CD4-positive, alpha-beta T cell treated with Interferon gamma for 1 hour (primary cell): ENCODE results near the gene KCNQ1.

Experiments used
- DNase-seq: peaks from one replicate; pipeline ENCODE4 v3.0.0-alpha.2; 2020

KCNQ1 gene

DNA sequence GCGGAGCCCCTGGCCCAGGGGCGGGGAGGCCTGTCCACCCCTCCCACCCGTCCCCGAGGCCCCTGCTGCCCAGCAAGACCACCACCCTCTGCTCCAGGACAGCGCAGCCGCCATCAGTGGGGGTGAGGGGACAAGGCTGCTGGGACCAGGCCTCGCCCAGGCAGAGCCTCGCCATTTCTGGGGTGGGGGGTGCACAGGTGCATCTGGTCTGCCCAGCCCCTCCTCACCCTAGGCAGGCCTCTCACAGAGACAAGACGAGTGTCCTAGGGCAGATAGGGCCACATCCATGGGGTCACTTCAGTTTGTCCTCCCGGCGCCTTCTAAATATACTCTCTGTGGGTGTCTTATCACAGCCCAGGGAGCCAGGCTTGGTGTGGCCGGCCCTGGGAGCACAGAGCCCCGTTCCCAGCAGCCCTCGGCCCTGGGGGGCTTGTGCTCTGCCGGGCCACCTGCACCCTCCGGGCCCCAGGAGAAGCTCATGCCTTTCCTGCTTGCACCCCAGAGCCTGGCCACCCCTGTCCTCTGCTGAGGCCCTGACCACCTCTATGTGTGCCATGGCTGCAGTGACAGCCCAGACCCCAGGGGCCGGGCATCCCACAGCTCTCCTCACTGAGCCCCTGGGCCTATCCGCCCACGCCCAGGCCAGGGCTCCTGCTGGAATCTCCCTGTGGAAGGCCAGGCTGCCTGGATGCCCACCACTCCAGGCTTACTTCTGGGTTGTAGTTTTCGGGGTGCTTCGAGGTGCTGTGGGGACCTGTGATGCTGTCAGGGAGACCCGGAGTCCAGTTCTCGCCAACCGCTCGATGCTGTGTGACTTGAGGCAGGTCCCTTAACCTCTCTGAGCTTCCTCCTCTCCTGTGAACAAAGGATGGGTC is 70.8 kb downstream of the KCNQ1 start:
- DNase-seq = no peak

DNA sequence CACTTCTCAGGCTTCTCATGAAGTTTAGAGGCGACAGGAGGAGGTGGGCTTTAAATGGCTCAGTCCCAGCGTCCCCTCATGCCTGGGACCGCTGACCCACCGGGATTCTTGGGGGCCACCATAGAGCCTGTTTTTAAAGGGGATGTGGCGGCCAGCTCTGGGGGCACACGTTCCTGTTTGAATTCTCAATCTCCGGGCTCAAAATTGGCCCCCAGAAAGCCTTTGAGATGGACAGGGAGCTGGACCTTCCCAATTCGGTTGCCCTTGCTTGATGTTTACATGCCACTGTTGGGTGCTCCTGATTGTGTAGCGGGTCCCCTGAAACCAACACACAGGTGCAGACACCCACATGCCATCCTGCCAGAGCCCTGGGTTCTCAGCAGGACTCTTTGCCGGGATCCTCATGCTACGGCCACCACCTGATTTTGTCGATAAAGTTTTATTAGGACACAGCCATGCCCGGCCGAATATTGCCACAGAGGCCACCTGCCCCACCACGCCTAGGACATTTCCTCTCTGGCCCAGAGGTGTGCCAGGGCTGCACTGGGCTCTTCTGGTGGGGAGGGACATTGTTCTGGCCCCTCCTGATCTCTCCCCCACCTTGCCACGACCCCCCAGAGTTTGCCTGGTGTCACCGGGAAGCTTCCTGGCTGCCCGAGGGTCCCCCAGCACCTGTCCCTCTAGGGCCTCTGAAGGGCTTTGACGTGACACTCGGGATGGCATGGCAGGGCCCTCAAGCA is 71.6 kb downstream of the KCNQ1 start:
- no peak for DNase-seq

DNA sequence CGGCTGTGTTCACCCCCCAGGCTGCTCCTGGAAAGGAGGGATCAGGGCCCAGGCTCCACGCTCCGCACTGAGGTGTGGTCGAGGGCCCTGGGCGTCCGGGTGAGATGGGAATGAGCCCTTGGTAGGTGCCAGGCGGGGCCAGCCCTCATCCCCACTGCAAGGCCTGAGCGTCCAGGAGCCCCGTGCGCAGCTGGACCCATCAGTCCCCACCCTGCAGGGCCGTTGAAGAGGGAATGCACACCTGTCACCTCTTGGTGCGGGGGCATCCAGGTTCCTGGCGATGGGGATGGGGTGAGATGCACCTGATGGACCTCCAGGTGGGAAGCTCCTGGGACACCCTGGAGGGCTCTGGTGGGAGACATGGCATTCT is 72.2 kb downstream of the KCNQ1 start:
- DNase-seq = no peak

DNA sequence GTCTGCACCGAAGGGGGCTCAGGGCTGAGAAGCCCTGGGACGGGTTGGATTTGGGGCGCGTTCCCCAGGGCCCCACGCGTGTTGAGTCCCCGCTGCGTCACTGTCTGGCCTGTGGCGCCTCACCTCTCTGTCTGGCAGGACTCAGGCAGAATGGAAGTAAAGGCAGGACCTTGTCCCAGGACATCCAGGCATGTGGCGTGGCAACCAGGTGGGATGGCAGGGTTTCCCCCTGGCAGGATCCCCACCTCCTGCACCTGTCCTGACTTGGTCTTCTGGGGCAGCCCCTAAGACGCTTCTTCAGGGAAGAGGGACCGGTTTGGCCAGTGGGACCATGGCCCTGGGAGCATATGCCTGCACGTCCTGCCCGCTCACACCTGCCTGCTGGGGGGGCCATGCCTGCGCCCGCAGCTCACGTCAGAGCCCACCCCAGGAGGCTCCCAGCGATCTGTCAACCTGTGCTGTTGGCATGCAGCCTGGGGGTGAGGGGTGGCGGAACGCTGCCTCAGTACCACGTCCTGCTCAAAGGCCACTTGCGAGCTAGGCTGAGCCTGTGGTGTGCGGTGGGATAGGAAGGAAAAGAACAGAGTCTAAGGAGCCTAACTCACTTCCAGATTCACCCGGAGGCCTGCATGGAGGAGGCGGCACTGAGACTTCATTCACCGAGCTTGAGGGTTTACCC is 72.7 kb downstream of the KCNQ1 start:
- no peak for DNase-seq

DNA sequence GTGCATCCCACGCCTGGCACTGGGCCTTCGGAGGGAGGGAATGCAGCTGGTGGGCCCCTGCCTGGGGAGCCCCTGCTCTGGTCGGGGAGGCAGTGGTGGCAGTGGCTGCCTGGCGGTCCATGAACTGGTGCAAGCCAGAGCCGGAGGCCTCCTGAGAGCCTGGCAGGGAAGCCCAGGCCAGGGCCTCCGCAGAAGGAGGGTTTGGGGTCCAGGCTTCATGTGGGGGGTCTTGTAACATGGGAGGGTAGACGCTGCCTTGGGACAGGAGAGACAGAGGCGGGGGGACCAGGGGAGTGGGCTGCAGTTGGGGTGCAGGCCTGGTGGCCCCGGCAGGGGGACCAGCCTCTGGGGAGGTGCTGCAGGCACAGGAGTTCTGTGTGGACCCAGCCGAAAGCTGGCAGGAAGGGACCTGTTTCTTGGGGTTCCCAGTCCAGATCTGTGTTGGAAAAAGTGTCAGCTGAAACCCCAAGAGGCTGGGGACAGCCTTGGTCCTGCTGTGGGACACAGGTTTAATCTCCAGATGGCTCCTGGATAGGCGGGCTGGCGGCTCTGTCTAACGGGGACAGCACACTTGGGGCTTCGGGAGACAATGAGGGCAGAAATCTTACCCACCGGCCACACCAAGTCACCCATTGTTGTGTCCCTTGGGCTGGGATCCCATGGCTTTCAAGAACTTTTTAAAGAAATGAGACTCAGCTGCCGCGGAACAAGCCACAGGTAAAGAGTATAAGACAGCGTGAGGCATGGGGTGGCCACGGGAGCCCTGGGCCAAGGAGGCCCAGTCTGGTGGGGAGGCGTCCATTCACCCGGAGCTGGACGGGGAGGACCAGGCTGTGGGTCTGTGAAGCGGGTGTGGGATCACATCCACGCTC is 73.5 kb downstream of the KCNQ1 start:
- DNase-seq = no peak

DNA sequence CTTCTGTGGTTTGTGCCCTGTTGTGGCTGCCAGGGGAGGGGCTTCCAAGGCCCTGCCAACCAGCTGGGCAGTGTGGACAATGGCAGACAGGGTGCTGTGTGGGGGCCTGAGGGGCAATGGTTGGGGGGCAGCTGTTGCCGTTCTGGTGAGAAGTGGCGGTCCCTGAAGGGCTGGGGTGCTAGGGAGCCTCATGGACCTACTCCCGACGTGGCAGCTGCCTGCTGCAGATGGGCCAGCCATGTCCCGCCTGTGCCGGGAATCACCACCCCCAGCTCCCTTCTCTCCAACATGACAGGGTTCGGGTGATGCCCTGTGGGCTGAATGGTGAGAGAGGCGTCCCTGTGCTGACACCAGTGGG is 74.2 kb downstream of the KCNQ1 start:
- DNase-seq = no peak

DNA sequence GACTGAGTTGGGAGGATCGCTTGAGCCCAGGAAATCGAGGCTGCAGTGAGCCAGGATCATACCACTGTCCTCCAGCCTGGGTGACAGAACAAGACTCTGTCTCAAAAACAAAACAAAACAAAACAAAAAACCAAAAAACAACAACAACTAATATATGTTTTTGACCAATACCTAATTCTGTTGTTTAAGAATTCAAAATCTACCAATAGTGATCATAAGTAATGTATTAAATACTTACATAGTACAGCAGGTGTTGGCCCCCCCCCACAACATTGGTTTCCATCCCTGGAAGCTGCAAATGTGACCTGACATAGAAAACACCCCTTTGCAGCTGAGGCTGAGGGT is 74.7 kb downstream of the KCNQ1 start:
- no peak for DNase-seq

DNA sequence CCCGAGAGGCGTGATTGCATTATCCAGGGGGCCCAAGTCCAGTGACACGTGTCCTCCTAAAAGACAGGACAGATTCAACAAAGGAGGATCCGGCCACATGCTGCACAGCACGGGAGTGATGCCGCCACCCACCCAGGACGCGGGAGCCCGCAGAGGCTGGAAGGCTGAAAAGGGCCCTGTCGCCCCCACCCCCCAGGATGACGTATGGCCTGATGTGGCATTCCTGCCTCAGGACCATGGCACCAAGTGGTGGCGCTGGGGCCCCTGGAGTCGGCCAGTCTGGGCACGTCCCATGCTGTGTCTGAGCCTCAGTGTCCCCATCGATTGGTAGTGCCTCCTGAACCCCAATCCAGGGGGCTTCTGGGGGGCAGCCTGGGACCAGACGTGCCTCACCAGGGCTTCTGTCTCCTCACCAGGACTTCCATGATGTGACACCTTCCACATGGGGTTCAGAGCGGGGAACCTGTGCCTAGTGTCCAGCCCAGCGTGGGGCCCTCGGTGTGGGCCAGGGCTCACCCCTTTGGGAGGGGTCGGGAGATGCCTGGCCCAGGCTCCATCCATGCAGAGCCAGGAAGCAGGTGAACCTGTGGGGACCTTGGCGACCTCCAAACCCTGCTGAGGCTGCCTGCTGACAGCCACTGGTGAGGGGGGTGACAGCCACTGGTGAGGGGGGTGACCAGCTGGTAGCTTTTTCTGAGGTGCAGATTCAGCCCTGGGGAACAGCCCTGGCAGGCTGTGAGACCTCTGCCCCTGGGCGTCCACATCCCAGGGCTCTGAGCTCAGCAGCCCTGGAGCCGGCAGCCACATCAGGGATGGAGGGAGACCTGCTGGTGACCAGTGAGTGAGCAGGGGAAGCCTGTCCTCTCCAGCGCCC is 75.3 kb downstream of the KCNQ1 start:
- DNase-seq = no peak

DNA sequence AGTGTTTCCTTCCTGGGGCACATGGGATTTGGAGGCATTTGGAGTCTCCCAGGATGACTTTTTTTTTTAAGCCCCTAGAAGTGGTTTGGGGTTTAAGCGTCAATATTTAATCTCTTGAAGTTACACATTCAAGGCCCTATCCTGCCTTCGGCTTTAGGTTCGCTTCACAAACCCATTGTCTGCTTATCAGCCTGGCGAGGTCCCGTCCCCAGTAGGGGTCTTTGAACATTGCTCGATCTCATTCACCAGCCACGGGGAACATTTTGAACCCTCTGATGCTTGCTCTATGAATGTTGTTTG is 75.9 kb downstream of the KCNQ1 start:
- no peak for DNase-seq

DNA sequence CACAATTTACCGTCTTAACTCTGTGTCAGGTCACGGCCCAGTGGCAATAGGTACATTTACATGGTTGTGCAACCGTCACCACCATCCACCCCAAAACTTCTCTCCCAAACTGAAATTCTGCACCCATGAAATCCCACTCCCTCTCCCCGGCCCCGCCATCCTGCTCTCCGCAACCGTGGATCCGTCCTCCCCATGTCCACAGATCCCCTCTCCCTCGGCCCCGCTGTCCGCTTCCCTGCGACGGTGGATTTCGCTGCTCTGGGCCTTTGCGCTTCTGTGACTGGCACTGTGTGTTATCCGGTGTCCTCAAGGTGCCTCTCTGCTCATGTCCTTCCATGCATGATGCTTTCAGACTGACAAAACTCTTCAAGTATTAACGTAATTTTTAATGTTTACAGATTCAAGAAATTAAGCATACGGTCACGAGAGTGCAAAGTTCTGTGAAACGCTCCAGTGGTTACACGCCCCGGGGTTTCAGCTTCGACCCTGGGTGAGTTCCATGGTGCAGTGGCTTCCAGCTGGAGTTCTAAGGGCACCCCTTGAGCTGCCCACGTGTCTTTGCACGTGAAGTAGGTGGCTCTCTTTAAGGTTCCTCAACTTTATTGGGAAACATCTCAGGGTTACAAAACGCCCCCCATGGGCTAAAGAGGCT is 76.4 kb downstream of the KCNQ1 start:
- DNase-seq = no peak

DNA sequence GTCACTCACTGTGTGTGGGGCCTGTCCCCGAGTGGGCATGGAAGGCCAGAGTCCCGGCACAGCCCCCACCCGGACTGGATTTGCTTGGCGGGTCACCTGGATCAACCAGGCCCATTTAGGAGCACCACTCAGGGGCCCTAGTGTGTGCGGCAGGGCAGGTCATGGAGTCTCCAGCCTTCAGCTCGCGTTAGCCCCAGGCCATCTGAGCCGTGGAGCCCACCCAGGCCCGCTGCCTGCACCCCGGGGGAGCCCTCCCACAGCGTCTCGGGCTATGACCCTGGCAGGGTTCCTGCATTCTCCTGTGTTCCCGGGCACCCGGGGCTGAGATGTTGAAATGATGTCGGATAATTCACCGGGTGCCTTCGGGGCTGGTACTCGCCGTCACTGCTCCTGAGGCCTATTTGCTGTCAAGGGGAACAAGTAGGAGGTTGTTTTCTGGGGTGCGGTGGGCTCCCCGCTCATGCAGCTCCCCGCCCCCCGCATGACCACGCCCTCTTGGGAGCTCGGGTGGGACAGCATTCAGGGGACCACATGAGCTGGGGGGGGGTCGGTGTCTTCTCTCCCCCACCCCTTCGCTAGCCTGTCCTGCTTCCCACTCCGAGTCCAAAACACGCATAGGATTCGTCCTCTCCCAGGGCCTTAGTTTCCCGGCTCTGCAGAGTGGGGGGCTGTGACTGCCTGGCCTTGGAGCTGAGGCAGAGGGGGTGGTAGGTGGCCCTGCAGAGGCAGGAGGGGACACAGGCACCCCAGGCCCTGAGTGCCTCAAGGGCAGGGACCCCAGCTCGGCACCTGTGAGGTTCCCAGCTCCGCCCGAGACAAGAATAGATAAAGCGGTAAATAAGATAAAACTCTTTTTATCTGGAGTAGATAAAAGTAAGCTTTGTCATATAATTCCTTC is 77.2 kb downstream of the KCNQ1 start:
- DNase-seq = no peak

DNA sequence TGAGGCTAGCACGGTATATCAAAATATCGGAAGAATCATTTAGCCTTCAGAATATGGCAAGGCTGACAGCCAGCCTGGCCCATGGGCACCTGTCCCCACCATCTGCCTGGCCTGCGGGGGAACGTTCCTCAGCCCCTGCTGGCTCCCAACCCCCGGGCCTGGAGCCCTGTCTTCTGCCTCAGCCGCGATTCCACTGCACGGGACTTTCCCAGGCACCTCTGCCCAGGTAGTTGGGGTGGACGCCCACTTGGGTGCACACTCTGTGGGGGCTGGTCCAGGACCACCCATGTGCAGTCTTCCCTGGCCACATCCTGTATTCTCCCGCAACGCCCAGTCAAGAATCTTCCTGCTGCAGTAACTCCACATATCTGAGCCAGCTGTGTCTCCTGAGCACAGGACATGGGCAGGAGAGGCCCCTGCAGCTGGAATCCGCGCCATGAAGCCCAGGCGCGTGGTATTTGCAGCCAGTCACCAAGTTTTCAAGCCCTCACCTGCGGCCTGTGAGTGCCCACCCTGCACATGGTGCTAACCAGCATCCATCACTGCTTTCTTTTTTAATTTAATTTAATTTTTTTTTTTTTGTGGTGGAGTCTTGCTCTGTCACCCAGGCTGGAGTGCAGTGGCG is 77.9 kb downstream of the KCNQ1 start:
- no peak for DNase-seq

DNA sequence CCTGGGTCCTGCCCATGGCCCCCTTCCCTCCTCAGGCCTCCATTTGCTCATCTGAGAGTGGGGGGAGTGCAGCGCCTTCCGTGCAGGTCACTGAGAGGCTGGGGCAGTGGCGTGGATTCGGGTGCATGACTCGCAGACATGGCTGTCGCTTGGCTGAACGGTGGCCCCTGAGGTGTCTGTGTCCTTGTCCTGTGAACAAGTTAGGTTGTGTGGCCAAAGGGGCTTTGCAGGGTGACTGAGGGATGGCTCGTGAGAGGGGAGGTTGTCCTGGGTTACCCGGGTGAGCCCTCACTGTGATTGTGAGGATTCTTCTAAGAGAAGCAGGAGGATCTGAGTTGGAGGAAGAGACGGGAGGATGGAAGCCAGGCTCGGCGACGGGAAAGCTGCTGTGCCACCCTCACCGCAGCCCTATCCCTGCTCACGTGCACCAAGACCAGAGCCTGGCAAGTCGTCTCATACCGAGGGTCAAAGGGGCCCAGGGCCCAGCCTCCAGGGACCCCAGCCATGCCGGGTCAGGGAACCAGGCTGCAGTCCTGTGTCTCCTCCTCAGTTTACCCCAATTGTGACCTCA is 79.1 kb downstream of the KCNQ1 start:
- no peak for DNase-seq

DNA sequence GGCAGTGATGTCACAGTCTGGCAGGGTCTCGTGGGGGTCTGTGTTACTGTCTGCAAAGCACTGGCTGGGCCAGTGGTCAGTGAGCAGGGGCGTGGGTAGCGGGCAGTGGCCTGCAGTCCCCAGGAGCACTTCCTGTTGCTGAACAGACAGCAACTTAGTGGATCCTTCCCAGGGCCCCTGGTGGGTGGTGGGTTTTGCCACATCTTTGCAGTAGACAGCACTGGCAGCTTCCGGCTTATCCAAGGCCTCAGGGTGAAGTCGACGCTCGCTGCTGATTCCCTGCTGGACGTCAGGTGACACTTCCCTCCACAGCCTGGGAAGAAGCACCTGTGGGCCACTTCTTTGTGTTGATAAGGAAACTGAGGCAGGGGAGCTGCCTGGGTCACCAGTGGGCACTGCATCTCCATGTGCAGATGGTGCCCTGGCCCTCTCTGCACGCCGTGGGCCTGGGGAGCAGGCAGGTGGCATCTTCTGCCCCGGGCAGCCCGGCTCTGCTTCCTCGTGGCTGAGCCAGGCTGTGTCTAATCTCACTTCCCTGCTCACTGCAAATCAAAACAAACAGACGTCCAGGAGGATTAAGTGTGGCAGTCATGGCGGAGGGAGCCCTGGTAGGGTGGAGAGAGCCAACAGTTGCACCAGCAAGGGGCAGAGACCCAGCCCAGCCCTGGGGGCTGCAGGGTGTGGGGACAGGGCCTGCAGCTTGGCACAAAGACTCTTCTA is 79.8 kb downstream of the KCNQ1 start:
- DNase-seq = no peak

DNA sequence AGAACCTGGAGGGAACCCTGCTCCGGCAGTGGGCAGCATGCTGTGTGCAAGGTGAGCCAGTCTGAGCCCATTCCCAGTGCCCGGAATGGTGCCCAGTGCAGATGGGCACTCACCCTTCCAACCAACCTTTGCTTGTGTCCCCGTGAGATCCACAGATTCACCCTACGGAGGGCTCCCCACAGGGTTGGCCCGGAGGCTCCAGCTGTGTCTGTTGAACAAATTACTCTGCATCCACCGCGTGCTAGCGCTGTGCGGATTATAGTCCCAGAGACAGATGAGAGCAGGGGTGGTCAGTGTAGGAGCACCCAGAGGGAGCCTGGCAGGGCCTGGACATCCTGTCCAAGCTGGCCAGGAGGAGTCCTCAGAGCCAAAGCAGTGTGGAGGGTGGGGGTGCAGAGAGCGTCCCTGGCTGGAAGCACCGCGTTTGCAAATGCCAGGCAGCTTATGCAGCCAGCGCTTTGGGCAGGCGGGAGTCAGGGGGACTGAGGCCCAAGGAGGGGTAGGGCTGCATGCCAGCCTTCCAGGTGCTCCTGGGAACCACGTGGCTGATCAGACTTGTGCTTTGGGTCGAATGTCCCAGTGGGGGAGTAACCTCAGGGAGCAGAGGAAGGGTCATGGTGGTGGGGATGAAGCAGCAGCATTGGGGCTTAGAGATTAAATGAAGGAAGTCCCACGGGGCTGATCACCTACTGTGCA is 80.5 kb downstream of the KCNQ1 start:
- DNase-seq = no peak

DNA sequence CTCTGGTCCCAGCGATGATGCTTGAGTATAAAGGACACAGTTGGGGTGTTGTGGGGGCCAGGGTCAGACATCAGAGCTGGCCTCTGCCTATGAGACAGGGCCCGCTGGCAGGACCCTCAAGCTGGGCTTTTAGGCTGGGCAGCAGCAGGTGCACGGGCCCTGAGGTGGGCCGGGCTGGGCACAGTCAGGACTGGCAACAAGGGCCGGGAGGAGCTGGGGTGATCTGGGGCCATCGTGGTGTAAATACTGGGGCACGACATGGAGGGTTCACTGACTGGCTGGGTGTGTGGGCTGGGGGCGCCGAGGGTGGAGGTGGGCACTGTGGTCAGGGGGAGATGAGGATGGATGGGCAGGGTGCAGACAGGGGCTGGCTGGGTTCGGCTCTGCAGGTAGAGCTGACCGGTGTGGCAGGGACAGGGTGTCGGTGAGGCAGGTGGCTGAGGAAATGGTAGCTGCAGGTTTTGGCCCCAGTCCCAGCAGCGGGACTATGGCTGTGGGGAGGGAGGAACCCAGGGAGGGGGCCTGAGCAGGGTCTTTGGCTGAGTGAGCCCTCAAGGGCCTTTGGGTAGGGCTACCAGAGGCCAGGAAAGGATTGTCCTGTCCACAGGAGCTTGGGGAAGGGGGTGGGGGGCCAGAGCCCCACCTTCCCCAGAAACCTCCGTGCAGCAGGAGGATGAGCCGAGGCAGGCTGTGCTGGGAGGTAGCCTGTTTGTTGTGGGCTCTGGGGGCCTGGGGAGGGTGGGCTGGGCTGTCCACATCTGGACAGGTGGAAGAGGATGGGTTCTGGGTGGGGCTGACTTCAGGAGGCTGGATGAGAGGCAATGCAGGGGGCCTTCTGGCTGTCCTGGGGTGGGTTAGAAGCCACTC is 81.4 kb downstream of the KCNQ1 start:
- DNase-seq = no peak

DNA sequence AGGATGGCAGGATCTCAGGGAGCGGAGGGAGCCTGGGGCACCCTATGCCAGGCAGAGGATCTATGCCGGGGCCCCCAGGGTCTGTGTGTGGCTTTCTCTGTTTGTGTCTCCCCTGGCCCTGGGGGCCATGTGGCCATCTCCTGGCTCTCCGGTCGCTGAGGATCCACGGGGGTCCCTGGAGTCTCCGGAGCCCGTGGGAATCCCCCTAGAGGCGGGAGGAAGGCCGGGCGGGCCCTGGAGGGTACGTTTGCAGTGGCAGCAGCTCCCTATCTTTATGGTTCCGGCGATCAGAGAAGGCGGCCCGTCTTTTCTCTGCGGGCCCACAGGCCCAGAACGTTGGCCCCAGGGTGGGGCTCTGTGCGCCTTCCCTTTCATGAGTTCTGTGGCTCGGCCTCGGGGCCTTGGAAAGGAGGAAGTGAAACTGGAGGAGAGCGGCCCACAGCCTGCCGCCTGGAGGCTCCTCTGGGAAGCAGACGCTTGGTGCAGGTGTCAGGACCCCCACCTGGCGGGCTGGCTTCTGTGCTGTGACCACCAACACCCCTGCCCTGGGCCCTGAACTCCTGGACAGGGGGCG is 82.1 kb downstream of the KCNQ1 start:
- peak; percentile 74 for DNase-seq
